Esophagus muscularis mucosa (tissue), 4 donors: Measurements from ENCODE around the gene NOSIP.
A peak's percentile ranks its signal among the peaks of the same experiment; 100 is the strongest.

Experiments
- CTCF ChIP-seq, 3 experiments: fragments of 200-600 bp in 2 of 3; fragments of 450-650 bp in 1 of 3; sonication (generic) in 2 of 3; IDR thresholded peaks; one replicate each; pipeline ENCODE4 v1.5.1; 2017 to 2019; ENCODE audit warnings: antibody characterized with exemption in 3 of 3, mild to moderate bottlenecking in 2 of 3, moderate library complexity in 1 of 3
- EP300 ChIP-seq: sonication (generic); formaldehyde crosslinking; IDR thresholded peaks from one replicate; pipeline ENCODE4 v1.6.1; 2017; ENCODE audit warnings: antibody characterized with exemption
- POLR2A ChIP-seq: fragments of 450-650 bp; IDR thresholded peaks from one replicate; pipeline ENCODE4 v1.6.1; 2017; ENCODE audit warnings: antibody characterized with exemption, moderate library complexity, mild to moderate bottlenecking, low read depth

GRCh38 chr19:49593233-49594113 lies 13.1 kb upstream of the NOSIP start:
- TF ChIP-seq CTCF (IDR thresholded peaks at IDR 0.05) = peak in 1 of 3 experiments; percentile 18
- no peak for TF ChIP-seq POLR2A
- no peak for TF ChIP-seq EP300
